Left lung (tissue), 10 donors: ENCODE data around the gene SMIM10L2A. TPM values are rescaled to one million over a fixed set of nuclear protein-coding genes. Genes with fewer than 3 reads are reported as not detected.
A peak's percentile ranks its signal among the peaks of the same experiment; 100 is the strongest.
"Not testable (repeated sequence)": the region's sequence is repeated elsewhere in the genome, so short reads cannot be mapped to it uniquely, and the experiment has no call there.

Experiments used
- ATAC-seq: fragments of 200-7000 bp; cut with Tn5 transposase; one replicate; pipeline ENCODE4 v1.9.1; 2020; ENCODE audit warnings: moderate library complexity
- DNase-seq, 4 donors: peaks; one replicate each; pipeline ENCODE4 v3.0.0-alpha.2; 2013 to 2020
- H3K27ac ChIP-seq, 2 donors: fragments of 200-600 bp; sonication (generic) in 1 of 2; one replicate each; pipeline versions ENCODE4 v1.5.0 to v1.8.0; 2020 to 2021
- H3K27me3 ChIP-seq, 2 donors: fragments of 200-600 bp; sonication (generic) in 1 of 2; one replicate each; pipeline versions ENCODE4 v1.5.0 to v1.8.0; 2020 to 2021
- H3K36me3 ChIP-seq, 2 donors: fragments of 200-600 bp; sonication (generic) in 1 of 2; one replicate each; pipeline versions ENCODE4 v1.5.0 to v1.8.0; 2020 to 2021
- H3K4me1 ChIP-seq, 2 donors: fragments of 200-600 bp; one replicate each; pipeline ENCODE4 v1.8.0; 2021
- H3K4me3 ChIP-seq, 2 donors: fragments of 200-600 bp; sonication (generic) in 1 of 2; one replicate each; pipeline versions ENCODE4 v1.5.0 to v1.8.0; 2020 to 2021; ENCODE audit warnings: mild to moderate bottlenecking in 1 of 2
- H3K9me3 ChIP-seq, 2 donors: fragments of 200-600 bp; sonication (generic) in 1 of 2; one replicate each; pipeline versions ENCODE4 v1.5.0 to v1.8.0; 2020 to 2021
- intact Hi-C, 2 donors: fragments of 100-400 bp; cut with DNase I; formaldehyde crosslinking; loops; one replicate each; pipeline versions ENCODE4 v1.11.2 to v1.14.2; 2022
- polyA plus RNA-seq, 6 donors: library from polyadenylated mRNA; unstranded; fragments of 120-200 nt; gene quantifications; one replicate each; pipeline ENCODE4 v1.2.1, GENCODE V29; 2013; ENCODE audit not compliant: insufficient read length in 6 of 6
- total RNA-seq, 2 donors: library from RNA; stranded (reverse); fragmentation: NEBNext Ultra II Directional; extraction: Animal tissue kit (Norgen Biotek cat#: 25700); gene quantifications; one replicate each; pipeline ENCODE4 v1.2.1, GENCODE V29; 2021
- TF ChIP-seq, protein P1 (sequence below), 2 donors: fragments of 200-600 bp; sonication (generic) in 1 of 2; IDR thresholded peaks; one replicate each; pipeline versions ENCODE4 v1.5.0 to v1.8.0; 2021; ENCODE audit warnings: antibody characterized with exemption in 2 of 2
- donor health status: DM: no; HTN: yes; CAD: no.
- donor health status: DM: no; HTN: no; CAD: no.

SMIM10L2A gene
- total and polyA plus RNA-seq, 8 donors, result 2.4 to 10.3 (median 8.2) TPM

DNA sequence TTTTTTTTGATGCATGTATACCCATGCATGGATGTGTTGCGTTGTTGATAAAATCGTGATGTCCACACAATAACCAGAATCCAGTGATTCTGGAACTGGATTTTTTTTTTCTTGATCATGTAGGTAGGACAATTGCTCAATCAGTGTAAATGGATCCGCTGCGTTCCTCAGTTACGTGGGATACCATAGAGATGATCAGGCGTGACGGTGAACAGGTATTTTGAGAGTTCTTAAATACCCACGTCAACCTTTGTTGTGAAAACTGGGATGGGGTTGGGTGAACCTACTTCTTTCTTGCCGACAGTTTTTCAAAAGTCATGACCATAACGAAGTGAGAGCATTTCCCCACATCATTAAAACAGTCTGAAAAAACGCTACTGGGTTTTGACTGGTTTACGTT, 913 bp upstream of the SMIM10L2A start:
- no peaks in the 10 kb centered on the region for H3K36me3 ChIP-seq
- no peak for DNase-seq
- no peaks in the 10 kb centered on the region for H3K4me1 ChIP-seq
- intact Hi-C loops, result no loop called here
- no peak overlapping the region for H3K27ac ChIP-seq
- ATAC-seq, result no peak
- TF ChIP-seq, protein P1, sequence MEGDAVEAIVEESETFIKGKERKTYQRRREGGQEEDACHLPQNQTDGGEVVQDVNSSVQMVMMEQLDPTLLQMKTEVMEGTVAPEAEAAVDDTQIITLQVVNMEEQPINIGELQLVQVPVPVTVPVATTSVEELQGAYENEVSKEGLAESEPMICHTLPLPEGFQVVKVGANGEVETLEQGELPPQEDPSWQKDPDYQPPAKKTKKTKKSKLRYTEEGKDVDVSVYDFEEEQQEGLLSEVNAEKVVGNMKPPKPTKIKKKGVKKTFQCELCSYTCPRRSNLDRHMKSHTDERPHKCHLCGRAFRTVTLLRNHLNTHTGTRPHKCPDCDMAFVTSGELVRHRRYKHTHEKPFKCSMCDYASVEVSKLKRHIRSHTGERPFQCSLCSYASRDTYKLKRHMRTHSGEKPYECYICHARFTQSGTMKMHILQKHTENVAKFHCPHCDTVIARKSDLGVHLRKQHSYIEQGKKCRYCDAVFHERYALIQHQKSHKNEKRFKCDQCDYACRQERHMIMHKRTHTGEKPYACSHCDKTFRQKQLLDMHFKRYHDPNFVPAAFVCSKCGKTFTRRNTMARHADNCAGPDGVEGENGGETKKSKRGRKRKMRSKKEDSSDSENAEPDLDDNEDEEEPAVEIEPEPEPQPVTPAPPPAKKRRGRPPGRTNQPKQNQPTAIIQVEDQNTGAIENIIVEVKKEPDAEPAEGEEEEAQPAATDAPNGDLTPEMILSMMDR (IDR thresholded peaks at IDR 0.05), result no peak
- no peaks in the 10 kb centered on the region for H3K9me3 ChIP-seq
- peaks cover 0 to 8% of the 10 kb centered on the region in 2 donors for H3K27me3 ChIP-seq
- no peak overlapping the region for H3K4me3 ChIP-seq

DNA sequence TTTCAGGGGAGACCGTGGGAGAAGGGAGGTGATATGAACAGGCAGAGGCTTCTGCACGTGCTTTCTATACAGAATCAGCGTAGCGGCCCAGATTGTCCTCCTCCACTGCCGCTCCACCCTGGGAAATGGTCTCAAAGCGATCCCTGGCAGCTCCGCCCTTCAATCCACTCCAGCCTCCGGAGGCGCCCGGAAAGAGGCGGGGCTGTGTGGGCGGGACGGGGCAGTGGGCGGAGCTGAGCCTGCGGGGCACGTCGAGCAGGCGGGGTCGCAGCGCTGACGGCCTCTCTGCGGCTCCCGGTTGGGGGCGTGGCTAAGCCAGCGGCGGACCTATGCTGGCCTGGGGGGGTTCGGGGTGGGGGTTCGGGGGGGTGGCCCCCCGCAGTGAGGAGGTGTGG, 210 bp upstream of the SMIM10L2A start:
- no peak overlapping the region for H3K27ac ChIP-seq
- ATAC-seq, result peak; percentile 96
- intact Hi-C loops, result no loop called here

DNA sequence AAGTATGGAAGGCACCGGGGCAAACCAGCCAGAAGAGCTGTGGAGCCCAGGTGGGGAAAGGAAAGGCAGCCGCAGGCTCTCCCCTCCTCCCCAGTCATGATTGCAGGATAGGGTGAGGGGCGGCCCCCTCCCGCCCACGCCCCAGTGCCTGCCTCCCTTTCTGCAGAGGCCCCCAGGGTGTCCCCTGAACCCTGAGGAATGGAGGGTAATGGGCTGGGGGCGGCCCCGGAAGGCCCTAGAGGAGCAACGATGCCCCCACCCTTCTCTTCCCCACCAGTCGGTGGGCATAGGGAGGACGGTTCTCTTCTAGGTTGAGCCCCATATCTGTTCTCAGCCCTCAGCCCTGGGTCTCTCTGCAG, 1.0 kb downstream of the SMIM10L2A start:
- H3K9me3 ChIP-seq, intact Hi-C loops, ATAC-seq: not testable (repeated sequence)

More for the DNA sequence above, 210 bp upstream of the SMIM10L2A start:
- no peaks in the 10 kb centered on the region for H3K4me1 ChIP-seq
- no peaks in the 10 kb centered on the region for H3K36me3 ChIP-seq
- no peaks in the 10 kb centered on the region for H3K9me3 ChIP-seq
- TF ChIP-seq, protein P1 (IDR thresholded peaks at IDR 0.05), result no peak
- peaks cover 0 to 8% of the 10 kb centered on the region in 2 donors for H3K27me3 ChIP-seq
- peak; percentile 52 to 96 (median 88) for DNase-seq
- peak overlapping the region; percentile 21 to 50 for H3K4me3 ChIP-seq

DNA sequence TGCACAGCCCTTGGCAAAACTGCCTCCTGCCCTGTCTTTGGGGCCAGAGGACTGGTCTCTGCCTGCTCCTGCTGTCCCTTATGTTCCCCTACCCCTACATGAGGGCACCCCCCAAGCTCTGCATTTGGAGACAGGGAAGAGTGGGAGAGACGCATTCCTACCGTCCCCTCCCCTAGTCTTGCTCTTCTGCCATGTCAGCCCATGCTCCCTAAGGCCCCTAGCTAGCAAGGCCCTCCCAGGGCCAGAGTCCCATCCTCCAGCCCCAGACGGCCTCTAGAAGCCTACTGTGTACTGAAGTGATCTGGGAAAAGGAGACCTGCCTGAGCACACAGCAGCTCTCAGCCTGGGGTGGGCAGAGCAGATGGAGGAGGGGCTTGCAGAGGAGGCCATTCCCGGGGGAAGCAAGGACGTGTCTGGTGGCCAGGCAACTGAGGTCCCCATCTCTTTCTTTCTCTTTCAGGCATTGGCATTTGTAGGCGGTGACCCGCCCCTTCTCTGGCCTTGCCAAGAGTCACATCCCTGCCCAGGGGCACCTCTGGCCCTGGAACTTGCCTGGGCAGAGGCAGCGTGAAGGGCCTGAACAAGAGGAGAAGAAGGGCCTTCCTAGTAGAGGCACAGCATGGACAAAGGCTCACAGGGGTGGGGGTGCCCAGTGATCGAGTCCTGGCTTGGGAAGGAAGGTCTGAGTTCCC, 1.6 kb downstream of the SMIM10L2A start:
- H3K27ac ChIP-seq, H3K4me3 ChIP-seq, DNase-seq, H3K4me1 ChIP-seq, H3K36me3 ChIP-seq, H3K9me3 ChIP-seq, intact Hi-C loops, H3K27me3 ChIP-seq: not testable (repeated sequence)
- peak; percentile 4 for ATAC-seq

More for the DNA sequence above, 1.0 kb downstream of the SMIM10L2A start:
- not testable (repeated sequence) for H3K27ac ChIP-seq, H3K27me3 ChIP-seq, DNase-seq, H3K36me3 ChIP-seq, H3K4me1 ChIP-seq
- peak overlapping the region in 1 of 2 donors; percentile 50 for H3K4me3 ChIP-seq

DNA sequence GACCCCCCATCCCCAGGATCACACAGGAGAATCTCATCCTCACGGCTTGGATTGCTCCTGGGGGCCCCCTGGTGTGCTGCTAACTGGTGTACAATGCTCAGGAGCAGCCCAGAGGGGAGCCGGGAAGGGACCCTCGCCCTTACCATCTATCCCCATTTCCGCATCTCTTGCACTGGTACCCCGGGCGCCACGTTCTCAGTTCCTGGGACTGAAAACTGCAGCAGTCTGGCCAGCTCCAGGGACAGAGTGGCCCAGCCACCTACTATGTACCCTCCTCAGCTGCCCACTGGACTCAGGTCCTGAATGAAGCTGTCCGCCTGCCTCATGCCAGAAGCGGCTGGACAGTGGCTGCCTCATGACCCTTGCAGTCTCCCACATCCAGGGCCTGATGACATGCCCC, 2.7 kb downstream of the SMIM10L2A start:
- no peaks in the 10 kb centered on the region for H3K9me3 ChIP-seq
- H3K4me3 ChIP-seq, result no peak overlapping the region
- no peak overlapping the region for H3K27ac ChIP-seq
- TF ChIP-seq, protein P1 (IDR thresholded peaks at IDR 0.05), result no peak
- no peaks in the 10 kb centered on the region for H3K36me3 ChIP-seq
- DNase-seq, result no peak
- no peak for ATAC-seq
- intact Hi-C loops, result no loop called here
- H3K4me1 ChIP-seq, result no peaks in the 10 kb centered on the region
- peaks cover 7 to 8% of the 10 kb centered on the region in 2 donors for H3K27me3 ChIP-seq

DNA sequence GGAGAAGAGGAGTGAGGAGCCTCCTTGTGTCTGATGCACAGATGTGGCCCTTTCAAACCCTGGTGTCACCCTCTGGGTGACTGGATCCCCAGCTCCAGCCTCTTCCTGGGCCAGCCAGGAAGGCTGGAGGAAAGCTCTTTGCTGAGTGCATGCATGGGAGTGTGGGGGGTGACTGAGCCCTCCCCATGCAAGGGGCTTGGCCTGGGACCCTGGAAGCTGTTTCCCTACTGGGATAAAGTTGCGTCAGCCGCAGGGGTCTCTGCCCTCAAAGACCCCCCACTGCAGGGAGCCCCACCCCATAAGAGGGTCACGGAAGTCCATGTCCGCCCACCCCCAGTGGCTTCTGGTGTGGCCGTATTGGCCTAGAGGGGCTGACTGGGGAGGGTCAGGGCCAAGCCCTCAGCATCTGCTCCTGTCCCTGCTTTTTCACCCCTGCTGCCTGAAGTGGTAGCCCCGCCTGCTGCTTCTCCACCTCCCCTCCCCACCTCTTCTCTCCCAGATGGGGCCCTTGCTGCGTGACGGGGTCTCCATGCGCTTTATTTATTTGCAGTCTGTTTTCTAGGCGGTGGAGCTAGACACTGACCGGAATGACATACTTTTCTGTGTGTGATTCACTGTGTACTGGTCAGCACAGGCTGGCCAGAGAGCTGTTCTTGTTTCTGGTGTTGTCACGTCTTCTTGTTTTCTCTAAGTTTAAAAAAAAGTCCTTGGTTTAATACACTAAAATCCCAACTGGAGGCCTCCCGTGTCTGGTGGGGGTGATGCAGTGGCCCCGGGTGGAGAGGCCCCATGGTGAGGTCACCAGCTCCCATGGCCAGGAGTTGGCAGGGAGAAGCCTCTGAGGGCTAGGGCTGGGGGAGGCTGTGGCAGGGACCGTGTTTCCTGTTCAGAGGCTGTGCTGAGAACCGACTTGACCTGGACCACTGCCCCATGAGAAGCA, 3.6 kb downstream of the SMIM10L2A start:
- Histone ChIP-seq H3K4me1 (no peaks in the 10 kb centered on the region), H3K4me3 (no peak overlapping the region), H3K27ac (no peak overlapping the region), H3K27me3 (peaks cover 7 to 8% of the 10 kb centered on the region in 2 donors), H3K9me3 (no peaks in the 10 kb centered on the region), H3K36me3 (no peaks in the 10 kb centered on the region)
- intact Hi-C loops, result no loop called here
- DNase-seq (no peak), ATAC-seq (no peak)
- TF ChIP-seq, protein P1 (IDR thresholded peaks at IDR 0.05), result no peak
